ENCODE measurements around the gene EXOSC2.

Gene EXOSC2

DNA sequence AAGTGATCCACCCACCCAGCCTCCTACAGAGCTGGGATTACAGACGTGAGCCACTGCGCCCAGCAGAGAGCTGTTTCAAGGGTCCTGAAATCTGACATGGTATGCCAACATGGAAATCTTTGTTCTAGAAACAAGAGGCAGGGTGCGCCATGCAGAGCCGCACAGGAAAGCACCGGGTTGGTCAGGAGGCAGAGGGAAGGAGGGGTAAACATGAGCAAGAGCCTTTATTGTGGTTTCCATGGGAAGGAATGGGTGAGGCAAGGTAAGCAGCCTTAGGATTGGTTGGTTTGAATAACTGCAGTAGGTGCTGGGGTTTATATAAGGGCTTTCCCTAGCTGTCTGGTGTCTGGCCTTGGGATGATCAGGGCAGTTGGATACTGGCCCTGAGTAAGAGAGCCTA lies 5.5 kb upstream of the EXOSC2 start:
- TF ChIP-seq, protein P1, sequence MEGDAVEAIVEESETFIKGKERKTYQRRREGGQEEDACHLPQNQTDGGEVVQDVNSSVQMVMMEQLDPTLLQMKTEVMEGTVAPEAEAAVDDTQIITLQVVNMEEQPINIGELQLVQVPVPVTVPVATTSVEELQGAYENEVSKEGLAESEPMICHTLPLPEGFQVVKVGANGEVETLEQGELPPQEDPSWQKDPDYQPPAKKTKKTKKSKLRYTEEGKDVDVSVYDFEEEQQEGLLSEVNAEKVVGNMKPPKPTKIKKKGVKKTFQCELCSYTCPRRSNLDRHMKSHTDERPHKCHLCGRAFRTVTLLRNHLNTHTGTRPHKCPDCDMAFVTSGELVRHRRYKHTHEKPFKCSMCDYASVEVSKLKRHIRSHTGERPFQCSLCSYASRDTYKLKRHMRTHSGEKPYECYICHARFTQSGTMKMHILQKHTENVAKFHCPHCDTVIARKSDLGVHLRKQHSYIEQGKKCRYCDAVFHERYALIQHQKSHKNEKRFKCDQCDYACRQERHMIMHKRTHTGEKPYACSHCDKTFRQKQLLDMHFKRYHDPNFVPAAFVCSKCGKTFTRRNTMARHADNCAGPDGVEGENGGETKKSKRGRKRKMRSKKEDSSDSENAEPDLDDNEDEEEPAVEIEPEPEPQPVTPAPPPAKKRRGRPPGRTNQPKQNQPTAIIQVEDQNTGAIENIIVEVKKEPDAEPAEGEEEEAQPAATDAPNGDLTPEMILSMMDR (IDR thresholded peaks at IDR 0.05; ENCODE audit: low read depth, low read length) = no peak
- no peak overlapping the region for H3K4me3 ChIP-seq (ENCODE audit: low read depth, low read length)

DNA sequence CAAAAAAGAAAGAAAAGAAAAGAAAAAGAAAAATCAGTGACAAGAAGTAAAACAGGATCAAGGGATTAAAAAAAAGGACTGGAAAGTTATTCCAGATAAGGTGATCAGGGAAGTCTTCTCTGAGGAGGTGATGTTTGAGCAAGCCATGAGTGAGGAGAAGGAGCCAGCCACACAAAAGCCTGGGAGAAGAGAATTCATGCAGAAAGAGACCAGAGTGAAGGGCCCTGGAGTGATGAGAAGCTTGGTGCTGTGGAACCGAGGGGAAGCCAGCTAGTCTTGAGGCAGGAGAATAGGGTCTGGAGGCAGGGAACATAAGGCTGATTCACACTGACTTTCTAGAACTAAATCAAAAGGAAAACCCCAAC lies 4.0 kb upstream of the EXOSC2 start:
- TF ChIP-seq, protein P1 (IDR thresholded peaks at IDR 0.05; ENCODE audit: low read depth, low read length) = no peak
- peak overlapping the region; percentile 55 for H3K4me3 ChIP-seq (ENCODE audit: low read depth, low read length)

DNA sequence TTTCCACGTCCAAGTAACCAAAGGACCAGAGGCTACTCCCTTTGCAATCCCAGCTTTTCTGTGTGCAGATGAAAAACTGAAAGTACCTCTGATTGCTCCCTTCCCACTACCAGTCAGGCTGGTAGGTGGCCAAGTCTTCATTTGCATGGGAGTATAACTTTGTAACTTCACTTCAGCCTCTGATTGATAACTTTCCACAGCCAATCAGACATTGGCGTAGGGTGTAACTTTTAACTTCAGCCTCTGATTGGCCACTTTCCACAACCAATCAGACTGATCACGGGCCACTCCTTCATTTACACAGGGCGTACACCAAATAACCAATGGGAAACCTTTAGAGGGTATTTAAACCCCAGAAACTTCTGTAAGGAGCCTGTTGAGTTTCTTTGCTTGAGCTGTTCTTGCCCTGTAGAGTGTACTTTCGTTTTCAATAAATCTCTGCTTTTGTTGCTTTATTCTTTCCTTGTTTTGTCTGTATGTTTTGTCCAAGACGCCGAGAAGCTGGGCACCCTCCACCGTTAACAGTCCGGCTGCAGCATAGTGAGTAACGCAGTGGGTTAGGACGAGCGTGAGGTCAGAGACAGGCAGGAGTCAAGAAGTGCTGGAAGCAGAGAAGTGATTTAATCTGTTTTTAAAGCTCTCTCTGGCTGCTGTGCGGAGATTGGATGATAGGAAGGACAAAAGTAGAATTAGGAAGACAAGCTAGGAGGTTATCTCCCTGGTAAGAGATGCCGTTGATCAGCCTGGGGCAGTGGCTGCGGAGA lies 3.5 kb upstream of the EXOSC2 start:
- TF ChIP-seq, protein P1 (IDR thresholded peaks at IDR 0.05; ENCODE audit: low read depth, low read length) = no peak
- peak overlapping the region; percentile 55 for H3K4me3 ChIP-seq (ENCODE audit: low read depth, low read length)

DNA sequence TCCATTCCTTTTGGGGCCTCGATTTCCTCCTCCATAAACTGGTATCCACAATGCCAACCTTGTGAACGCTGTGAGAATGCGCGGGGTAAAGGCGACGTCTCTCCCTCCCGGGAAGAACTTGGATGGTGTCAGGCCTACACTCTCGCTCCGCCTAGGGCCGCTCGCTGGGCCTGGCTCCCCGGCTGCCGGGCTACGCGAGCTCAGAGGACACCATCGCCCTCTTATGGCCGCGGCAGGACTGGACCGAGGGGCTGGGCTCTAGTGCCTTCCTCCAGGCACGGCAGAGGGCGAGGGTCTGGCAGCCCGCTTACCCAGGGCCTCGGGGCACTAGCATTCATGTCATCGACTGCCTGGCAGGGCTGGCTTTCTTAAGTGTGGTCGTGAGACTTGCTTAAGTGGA lies 1.3 kb upstream of the EXOSC2 start:
- no peak overlapping the region for H3K4me3 ChIP-seq (ENCODE audit: low read depth, low read length)
- TF ChIP-seq, protein P1 (IDR thresholded peaks at IDR 0.05; ENCODE audit: low read depth, low read length) = no peak

DNA sequence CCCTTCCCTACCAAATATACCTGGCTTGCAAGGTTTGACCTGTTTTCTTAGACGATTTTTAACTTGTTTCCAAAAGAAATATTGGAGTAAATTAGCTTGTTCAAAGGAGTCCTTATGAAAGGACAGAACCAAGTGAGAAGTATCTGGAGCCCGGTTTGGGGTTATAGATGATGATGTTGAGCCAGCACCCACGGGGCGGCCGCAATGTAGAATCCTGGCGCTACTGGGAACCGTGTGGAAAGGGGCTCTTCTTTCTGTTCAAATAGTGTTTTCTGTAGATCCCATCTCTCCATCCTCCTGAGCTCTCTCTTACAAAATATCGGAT lies 517 bp upstream of the EXOSC2 start:
- TF ChIP-seq, protein P1 (IDR thresholded peaks at IDR 0.05; ENCODE audit: low read depth, low read length) = no peak
- peak overlapping the region; percentile 67 for H3K4me3 ChIP-seq (ENCODE audit: low read depth, low read length)

DNA sequence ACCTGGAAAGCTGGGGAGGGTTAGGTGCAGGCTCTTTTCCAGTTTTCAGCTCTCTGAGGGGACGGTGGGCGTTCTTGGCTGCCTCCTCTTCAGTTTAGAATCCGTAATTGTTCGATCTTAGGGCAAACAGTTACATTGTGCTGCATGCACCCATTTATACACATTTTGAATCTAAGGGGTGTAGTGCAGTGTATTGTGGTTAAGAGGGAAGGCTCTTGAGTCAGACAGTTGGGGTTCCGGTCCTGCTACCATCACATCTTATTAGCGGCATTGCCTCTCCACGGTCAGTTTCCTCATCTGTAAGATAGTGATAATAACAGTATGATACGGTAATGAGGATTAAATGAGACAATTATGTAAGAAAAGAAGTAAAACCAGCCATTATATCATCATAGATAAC lies 625 bp downstream of the EXOSC2 start:
- H3K4me3 ChIP-seq (ENCODE audit: low read depth, low read length) = peak overlapping the region; percentile 67

DNA sequence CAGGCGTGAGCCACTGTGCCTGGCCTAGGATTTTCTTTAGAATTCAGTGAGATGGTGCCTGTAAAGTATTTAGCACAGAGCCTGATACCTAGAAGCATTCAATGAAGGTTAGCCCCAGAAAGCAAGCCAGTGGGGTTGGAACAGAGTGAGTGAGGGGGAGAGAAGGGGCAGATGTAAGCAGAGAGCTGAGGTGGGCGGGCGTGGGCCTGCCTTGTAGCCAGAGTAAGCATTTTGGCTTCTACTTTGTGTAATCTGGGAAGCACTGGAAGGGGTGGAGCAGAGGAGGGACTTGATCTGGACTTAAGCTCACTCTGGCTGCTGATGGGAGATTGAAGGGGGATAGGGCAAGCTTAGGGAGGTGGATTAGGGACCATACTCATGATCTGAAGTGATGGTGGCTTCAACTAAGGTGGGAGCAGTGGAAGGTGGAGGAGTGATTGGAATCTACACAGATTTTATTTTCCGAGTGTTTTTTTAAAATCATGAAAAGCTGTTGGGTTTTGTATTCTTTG lies 2.6 kb downstream of the EXOSC2 start:
- TF ChIP-seq, protein P1 (IDR thresholded peaks at IDR 0.05; ENCODE audit: low read depth, low read length) = no peak
- H3K4me3 ChIP-seq (ENCODE audit: low read depth, low read length) = no peak overlapping the region

More for the DNA sequence above, 625 bp downstream of the EXOSC2 start:
- TF ChIP-seq, protein P1 (IDR thresholded peaks at IDR 0.05; ENCODE audit: low read depth, low read length) = no peak

Measured in WI38 (cell line).